Adrenal gland (tissue), 12 donors: Measurements from ENCODE around the gene ITCH. TPM values are rescaled to one million over a fixed set of nuclear protein-coding genes. Genes with fewer than 3 reads are reported as not detected.

Experiments
- DNase-seq, 7 donors: peaks; one replicate each; pipeline ENCODE4 v3.0.0-alpha.2; 2019 to 2020
- H3K27ac ChIP-seq, 5 donors: fragments of 200-600 bp; sonication (generic) in 4 of 5; 1 replicate in 3 of 5; 2 replicates in 2 of 5; pipeline versions ENCODE4 v1.5.1 to v1.8.0; 2016 to 2020; ENCODE audit warnings: mild to moderate bottlenecking in 1 of 5
- H3K27me3 ChIP-seq: fragments of 200-600 bp; 2 replicates; pipeline ENCODE4 v1.8.0; 2021
- H3K36me3 ChIP-seq, 2 donors: fragments of 200-600 bp; replicated peaks in 1 of 2; 1 replicate in 1 of 2; 2 replicates in 1 of 2; pipeline versions ENCODE4 v1.5.1 to v1.8.0; 2018 to 2022
- H3K4me1 ChIP-seq, 2 donors: fragments of 200-600 bp; replicated peaks in 1 of 2; 1 replicate in 1 of 2; 2 replicates in 1 of 2; pipeline versions ENCODE4 v1.5.1 to v1.8.0; 2018 to 2021
- H3K4me3 ChIP-seq, 4 donors: fragments of 200-600 bp; sonication (generic) in 3 of 4; one replicate each; pipeline ENCODE4 v1.5.1; 2016 to 2018
- H3K9me3 ChIP-seq, 3 donors: fragments of 200-600 bp; sonication (generic) in 1 of 3; replicated peaks in 1 of 3; 1 replicate in 2 of 3; 2 replicates in 1 of 3; pipeline versions ENCODE4 v1.5.1 to v1.8.0; 2016 to 2021
- POLR2A ChIP-seq, 2 donors: fragments of 450-650 bp; IDR thresholded peaks; one replicate each; pipeline ENCODE4 v1.6.1; 2017; ENCODE audit warnings: antibody characterized with exemption in 2 of 2, mild to moderate bottlenecking in 2 of 2, moderate library complexity in 1 of 2
- WGBS, 4 donors: extraction: QIAGEN DNeasy Blood & Tissue Kit in 2 of 4; methylation state at CpG; one replicate each; pipeline versions ENCODE4 v1.1.5 to v1.1.7; 2013 to 2017; 5-methylcytosine and 5-hydroxymethylcytosine counted together
- intact Hi-C, 2 donors: fragments of 100-400 bp; cut with DNase I; formaldehyde crosslinking; loops; one replicate each; pipeline versions ENCODE4 v1.14.1 to v1.15.0; 2022 to 2023
- polyA plus RNA-seq, 3 donors: library from polyadenylated mRNA; stranded (reverse); fragments of 200-250 nt in 2 of 3; fragments of 350-450 nt in 1 of 3; fragmentation: Illumina TruSeq in 1 of 3; extraction: RNeasy Lipid Tissue Mini Kit (QIAGEN cat#74804) in 1 of 3; gene quantifications; one replicate each; pipeline ENCODE4 v1.2.3, GENCODE V29; 2013 to 2014
- total RNA-seq, 9 donors: library from RNA; depleted of rRNA in 4 of 9; stranded (reverse); fragments of >200 nt in 4 of 9; fragments of 120-200 nt in 1 of 9; fragmentation: NEBNext Ultra II Directional in 1 of 9; extraction: Animal tissue kit (Norgen Biotek cat#: 25700) in 1 of 9; gene quantifications; one replicate each; pipeline versions ENCODE4 v1.1.0 to v1.2.4, GENCODE V29; 2013 to 2023
- TF ChIP-seq, protein P1 (sequence below), 6 experiments: fragments of 450-650 bp in 4 of 6; fragments of 200-600 bp in 2 of 6; sonication (generic) in 1 of 6; IDR thresholded peaks; 1 replicate in 5 of 6; 2 replicates in 1 of 6; pipeline versions ENCODE4 v1.5.1 to v1.8.0; 2016 to 2021; ENCODE audit warnings: antibody characterized with exemption in 6 of 6, mild to moderate bottlenecking in 2 of 6, moderate library complexity in 1 of 6
- donor health status: healthy with polysubstance abuse.
- donor health status: Bipolar disorder and iron deficiency.
- donor health status: DM: yes; HTN: yes; CAD: no.
- donor health status: DM: no; HTN: no; CAD: no.
- donor health status: DM: no; HTN: no; CAD: no.
- donor health status: DM: yes; HTN: yes; CAD: no.

Gene ITCH
- total and polyA plus RNA-seq, 12 donors: 5.8 to 67.6 (median 52.7) TPM

GRCh38 chr20:34553366-34553867, 190.3 kb downstream of the ITCH start:
- no peak overlapping the region for H3K27ac ChIP-seq
- H3K27me3 ChIP-seq: no peaks in the 10 kb centered on the region
- DNase-seq: no peak
- H3K9me3 ChIP-seq: no peaks in the 10 kb centered on the region
- TF ChIP-seq POLR2A (IDR thresholded peaks at IDR 0.05): no peak
- TF ChIP-seq, protein P1, sequence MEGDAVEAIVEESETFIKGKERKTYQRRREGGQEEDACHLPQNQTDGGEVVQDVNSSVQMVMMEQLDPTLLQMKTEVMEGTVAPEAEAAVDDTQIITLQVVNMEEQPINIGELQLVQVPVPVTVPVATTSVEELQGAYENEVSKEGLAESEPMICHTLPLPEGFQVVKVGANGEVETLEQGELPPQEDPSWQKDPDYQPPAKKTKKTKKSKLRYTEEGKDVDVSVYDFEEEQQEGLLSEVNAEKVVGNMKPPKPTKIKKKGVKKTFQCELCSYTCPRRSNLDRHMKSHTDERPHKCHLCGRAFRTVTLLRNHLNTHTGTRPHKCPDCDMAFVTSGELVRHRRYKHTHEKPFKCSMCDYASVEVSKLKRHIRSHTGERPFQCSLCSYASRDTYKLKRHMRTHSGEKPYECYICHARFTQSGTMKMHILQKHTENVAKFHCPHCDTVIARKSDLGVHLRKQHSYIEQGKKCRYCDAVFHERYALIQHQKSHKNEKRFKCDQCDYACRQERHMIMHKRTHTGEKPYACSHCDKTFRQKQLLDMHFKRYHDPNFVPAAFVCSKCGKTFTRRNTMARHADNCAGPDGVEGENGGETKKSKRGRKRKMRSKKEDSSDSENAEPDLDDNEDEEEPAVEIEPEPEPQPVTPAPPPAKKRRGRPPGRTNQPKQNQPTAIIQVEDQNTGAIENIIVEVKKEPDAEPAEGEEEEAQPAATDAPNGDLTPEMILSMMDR (IDR thresholded peaks at IDR 0.05): no peak
- no peaks in the 10 kb centered on the region for H3K36me3 ChIP-seq
- peaks cover 5 to 7% of the 10 kb centered on the region in 2 donors for H3K4me1 ChIP-seq
- intact Hi-C loops: no loop called here
- no peak overlapping the region for H3K4me3 ChIP-seq
- WGBS, 4 donors: 44 to 58% (median 51%) methylated on average over 4 of the region's 4 CpGs

- TF ChIP-seq, protein P1 (IDR thresholded peaks at IDR 0.05): no peak
- no peak for TF ChIP-seq POLR2A (IDR thresholded peaks at IDR 0.05)
- DNase-seq: no peak
- peaks cover 5 to 7% of the 10 kb centered on the region in 2 donors for H3K4me1 ChIP-seq
- H3K27ac ChIP-seq: peak overlapping the region in 4 of 5 donors; percentile 80 to 92 (median 88)
- H3K27me3 ChIP-seq: no peaks in the 10 kb centered on the region
- peak overlapping the region; percentile 36 to 95 (median 64) for H3K4me3 ChIP-seq
- WGBS, 4 donors: 31 to 43% (median 37%) methylated on average over 11 of the region's 11 CpGs
- no peaks in the 10 kb centered on the region for H3K9me3 ChIP-seq
- intact Hi-C loops: no loop called here
- H3K36me3 ChIP-seq: no peaks in the 10 kb centered on the region
These were observed 194.9 kb downstream of the ITCH start for GRCh38 chr20:34557936-34558319.

DNA sequence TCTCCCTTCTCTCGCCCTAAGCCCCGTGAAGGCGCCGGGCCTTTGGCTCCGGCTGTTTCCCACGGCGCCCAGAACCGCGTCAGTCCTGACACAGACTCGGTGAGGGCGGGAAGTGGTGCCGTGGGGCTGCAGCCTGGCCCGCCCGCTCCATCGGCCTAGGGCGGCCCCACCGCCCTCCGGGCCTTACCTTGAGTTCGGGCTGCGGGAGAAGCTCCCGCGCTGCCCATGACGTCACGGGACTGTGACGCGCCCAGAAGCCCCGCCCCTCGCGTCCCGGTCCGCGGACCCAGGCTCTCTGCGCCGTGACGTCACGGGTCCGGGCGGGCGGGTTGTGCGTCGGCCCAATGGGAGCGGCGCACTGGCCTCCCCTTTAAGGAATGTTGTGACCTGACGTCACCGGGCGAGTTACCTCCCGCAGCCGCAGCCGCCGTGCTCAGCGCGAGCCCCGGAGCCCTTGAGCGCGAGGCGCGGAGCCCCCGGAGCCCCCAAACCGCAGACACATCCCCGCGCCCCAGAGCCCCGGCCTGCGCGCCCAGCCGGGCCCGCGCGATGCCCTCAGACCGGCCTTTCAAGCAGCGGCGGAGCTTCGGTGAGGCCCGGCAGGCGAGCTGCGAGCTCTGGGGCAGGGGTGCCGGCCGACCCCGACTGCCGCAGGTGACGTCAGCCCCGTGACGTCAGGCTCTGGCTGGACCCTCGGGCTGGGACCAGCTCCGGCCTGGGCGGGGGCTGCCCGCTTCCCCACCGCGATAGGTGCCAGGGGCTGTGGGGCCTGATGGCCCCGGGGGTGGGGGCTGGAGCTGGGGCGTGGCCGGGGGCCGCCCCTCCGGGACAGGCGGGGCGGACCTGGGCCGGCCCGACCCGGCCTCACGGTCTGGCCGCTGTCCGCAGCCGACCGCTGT, 195.5 kb downstream of the ITCH start, which contains the start of gene MAP1LC3A:
Gene MAP1LC3A (plus strand): TSS at position 399 of the 899 bp plus-strand sequence. CDS start 151 bp downstream, at position 550.
- peak within 1 kb of the TSS; percentile 36 to 95 (median 64) for H3K4me3 ChIP-seq
- WGBS, 4 donors: 0 to 5% (median 1%) methylated on average over 11 to 102 of the region's 103 CpGs
- H3K36me3 ChIP-seq: no peaks in the 10 kb centered on the region
- intact Hi-C loops: no loop called here
- DNase-seq: peak; percentile 92 to 98 (median 96)
- peak within 1 kb of the TSS in 4 of 5 donors; percentile 80 to 92 (median 88) for H3K27ac ChIP-seq
- H3K4me1 ChIP-seq: peaks cover 5 to 7% of the 10 kb centered on the region in 2 donors
- no peaks in the 10 kb centered on the region for H3K27me3 ChIP-seq
- peak; percentile 34 to 75 for TF ChIP-seq POLR2A (IDR thresholded peaks at IDR 0.05)
- TF ChIP-seq, protein P1 (IDR thresholded peaks at IDR 0.05): no peak
- no peaks in the 10 kb centered on the region for H3K9me3 ChIP-seq
